Activated CD8-positive, alpha-beta T cell treated with anti-CD3 and anti-CD28 coated beads for 36 hours (primary cell): Measurements from ENCODE around the gene PDE1C. TPM values are rescaled to one million over a fixed set of nuclear protein-coding genes. Genes with fewer than 3 reads are reported as not detected.

Experiments used
- ATAC-seq: fragments of 200-7000 bp; cut with Tn5 transposase; one replicate; pipeline ENCODE4 v1.10.0; 2021; ENCODE audit warnings: mild to moderate bottlenecking, moderate library complexity
- CTCF ChIA-PET: fragments of 350-600 bp; sonication (Branson Sonifier 250); formaldehyde crosslinking; loops from one replicate; lab custom pipeline; 2021; ENCODE audit warnings: antibody characterized with exemption; lab: Charles Lee
- POLR2A ChIA-PET: fragments of 350-600 bp; sonication (Branson Sonifier 250); formaldehyde crosslinking; loops from one replicate; lab custom pipeline; 2021; ENCODE audit warnings: antibody characterized with exemption; lab: Charles Lee
- DNase-seq: peaks from one replicate; pipeline ENCODE4 v3.0.0-alpha.2; 2020
- H3K27ac Mint-ChIP-seq: one replicate; pipeline ENCODE4 v1.8.0; 2021; ENCODE audit warnings: mild to moderate bottlenecking, mixed read lengths
- H3K27me3 Mint-ChIP-seq: one replicate; pipeline ENCODE4 v1.8.0; 2021; ENCODE audit warnings: mixed read lengths
- H3K36me3 Mint-ChIP-seq: one replicate; pipeline ENCODE4 v1.8.0; 2021; ENCODE audit warnings: low read depth, mixed read lengths
- H3K4me1 Mint-ChIP-seq: one replicate; pipeline ENCODE4 v1.8.0; 2021; ENCODE audit warnings: low read depth, mixed read lengths
- H3K4me3 Mint-ChIP-seq: one replicate; pipeline ENCODE4 v1.8.0; 2021; ENCODE audit warnings: mild to moderate bottlenecking, moderate library complexity, mixed read lengths
- H3K9me3 Mint-ChIP-seq: one replicate; pipeline ENCODE4 v1.8.0; 2021; ENCODE audit warnings: mixed read lengths
- CTCF ChIP-seq: fragments of 200-600 bp; IDR thresholded peaks from one replicate; pipeline ENCODE4 v1.8.0; 2022; ENCODE audit warnings: antibody characterized with exemption, mild to moderate bottlenecking
- intact Hi-C: fragments of 100-400 bp; cut with micrococcal nuclease; formaldehyde crosslinking; loops from one replicate; pipeline ENCODE4 v1.10.0; 2022
- total RNA-seq, 2 experiments: library from RNA; stranded (reverse); gene quantifications; one replicate each; pipeline ENCODE4 v1.2.3, GENCODE V29; 2021

PDE1C gene
- total RNA-seq, 2 experiments from 2014 or later = not detected

GRCh38 chr7:32047075-32047474, 23.1 kb downstream of the PDE1C start:
- Mint-ChIP-seq H3K4me3 (no peak overlapping the region), H3K27ac (no peak overlapping the region), H3K9me3 (no peaks in the 10 kb centered on the region), H3K27me3 (no peaks in the 10 kb centered on the region), H3K4me1 (no peaks in the 10 kb centered on the region), H3K36me3 (no peaks in the 10 kb centered on the region)
- TF ChIP-seq CTCF = no peak
- intact Hi-C loops = no loop called here
- CTCF ChIA-PET = no interaction called here
- ATAC-seq (no peak), DNase-seq (no peak)
- POLR2A ChIA-PET = no interaction called here

GRCh38 chr7:32045228-32045627, 25.0 kb downstream of the PDE1C start:
- TF ChIP-seq CTCF = no peak
- ChIA-PET POLR2A (no interaction called here), CTCF (no interaction called here)
- H3K36me3 Mint-ChIP-seq = no peaks in the 10 kb centered on the region
- no peak for ATAC-seq
- intact Hi-C loops = no loop called here
- no peak overlapping the region for H3K27ac Mint-ChIP-seq
- no peak overlapping the region for H3K4me3 Mint-ChIP-seq
- DNase-seq = no peak
- no peaks in the 10 kb centered on the region for H3K27me3 Mint-ChIP-seq
- H3K9me3 Mint-ChIP-seq = no peaks in the 10 kb centered on the region
- H3K4me1 Mint-ChIP-seq = no peaks in the 10 kb centered on the region

GRCh38 chr7:32044739-32045138, 25.5 kb downstream of the PDE1C start:
- CTCF ChIA-PET = no interaction called here
- DNase-seq = no peak
- Mint-ChIP-seq H3K36me3 (no peaks in the 10 kb centered on the region), H3K27me3 (no peaks in the 10 kb centered on the region), H3K9me3 (no peaks in the 10 kb centered on the region), H3K4me3 (no peak overlapping the region), H3K27ac (no peak overlapping the region), H3K4me1 (no peaks in the 10 kb centered on the region)
- POLR2A ChIA-PET = no interaction called here
- intact Hi-C loops = no loop called here
- no peak for TF ChIP-seq CTCF
- ATAC-seq = no peak

GRCh38 chr7:32043688-32044087, 26.5 kb downstream of the PDE1C start:
- CTCF ChIA-PET = no interaction called here
- H3K27ac Mint-ChIP-seq = no peak overlapping the region
- no peaks in the 10 kb centered on the region for H3K27me3 Mint-ChIP-seq
- no peaks in the 10 kb centered on the region for H3K36me3 Mint-ChIP-seq
- no peaks in the 10 kb centered on the region for H3K4me1 Mint-ChIP-seq
- no peak overlapping the region for H3K4me3 Mint-ChIP-seq
- TF ChIP-seq CTCF = no peak
- ATAC-seq (no peak), DNase-seq (no peak)
- no peaks in the 10 kb centered on the region for H3K9me3 Mint-ChIP-seq
- intact Hi-C loops = no loop called here
- POLR2A ChIA-PET = no interaction called here

GRCh38 chr7:32042900-32043299, 27.3 kb downstream of the PDE1C start:
- no peaks in the 10 kb centered on the region for H3K36me3 Mint-ChIP-seq
- H3K27me3 Mint-ChIP-seq = no peaks in the 10 kb centered on the region
- DNase-seq (no peak), ATAC-seq (no peak)
- no peaks in the 10 kb centered on the region for H3K9me3 Mint-ChIP-seq
- no peak for TF ChIP-seq CTCF
- H3K4me1 Mint-ChIP-seq = no peaks in the 10 kb centered on the region
- ChIA-PET POLR2A (no interaction called here), CTCF (no interaction called here)
- H3K4me3 Mint-ChIP-seq = no peak overlapping the region
- intact Hi-C loops = no loop called here
- no peak overlapping the region for H3K27ac Mint-ChIP-seq
